NCI-H460 (cell line): ENCODE results near the gene C3orf20. TPM values are rescaled to one million over a fixed set of nuclear protein-coding genes. Genes with fewer than 3 reads are reported as not detected.

Experiments
- DNase-seq: peaks from one replicate; pipeline ENCODE4 v3.0.0-alpha.2; 2016; ENCODE audit warnings: low read depth; ENCODE audit errors: extremely low read depth
- total RNA-seq: library from RNA; depleted of rRNA; stranded (reverse); fragments of >200 nt; shearing (Covaris generic); gene quantifications from 2 replicates; pipeline ENCODE4 v1.2.3, GENCODE V29; 2014

Gene C3orf20
- total RNA-seq, 1 experiment from 2014 or later: not detected

GRCh38 chr3:14689247-14689980 lies 14.5 kb downstream of the C3orf20 start:
- no peak for DNase-seq

DNA sequence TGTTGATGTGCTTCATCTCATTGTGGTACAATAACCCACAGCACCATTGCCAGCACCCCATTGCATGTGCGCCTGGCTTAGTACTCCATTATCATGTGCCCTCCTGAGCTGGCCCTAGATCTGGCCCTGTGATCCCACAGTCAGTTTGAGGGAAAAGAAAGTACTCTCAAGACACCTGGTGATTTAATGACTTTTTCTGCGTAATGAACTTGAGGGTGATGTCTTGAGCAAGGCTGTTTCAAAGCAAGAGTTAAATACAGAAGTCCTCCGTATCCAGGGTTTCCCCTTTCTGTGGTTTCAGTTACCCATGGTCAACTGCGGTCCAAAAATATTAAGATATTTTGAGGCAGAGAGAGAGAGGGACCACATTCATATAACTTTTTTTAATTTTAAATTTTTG lies 16.3 kb downstream of the C3orf20 start:
- DNase-seq: no peak

GRCh38 chr3:14691719-14692118 lies 16.8 kb downstream of the C3orf20 start:
- no peak for DNase-seq

GRCh38 chr3:14698601-14699244 lies 23.8 kb downstream of the C3orf20 start:
- no peak for DNase-seq

DNA sequence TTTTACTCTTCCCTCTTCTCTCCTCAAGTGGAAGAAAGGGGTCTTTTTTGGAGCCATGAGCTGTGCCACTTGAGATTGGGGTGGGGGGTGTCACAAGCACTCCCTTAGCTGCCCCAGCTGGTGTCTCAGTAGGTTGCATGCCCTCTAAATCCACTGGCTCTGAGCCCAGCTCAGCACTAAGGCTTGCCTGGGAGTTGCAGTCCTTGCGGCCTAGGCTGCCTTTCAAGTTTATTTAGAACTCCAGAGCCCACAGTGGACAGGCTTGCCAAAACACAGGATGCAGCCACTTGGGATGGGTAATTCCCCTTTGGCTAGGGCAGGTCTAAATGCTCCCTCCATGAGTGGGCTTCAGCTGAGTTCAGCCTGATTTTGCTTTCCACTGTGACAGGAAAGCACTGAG lies 24.7 kb downstream of the C3orf20 start:
- DNase-seq: no peak

- no peak for DNase-seq
Measured at GRCh38 chr3:14700891-14701290, 25.9 kb downstream of the C3orf20 start.

- DNase-seq: no peak
Measured at GRCh38 chr3:14701676-14702075, 26.7 kb downstream of the C3orf20 start.

DNA sequence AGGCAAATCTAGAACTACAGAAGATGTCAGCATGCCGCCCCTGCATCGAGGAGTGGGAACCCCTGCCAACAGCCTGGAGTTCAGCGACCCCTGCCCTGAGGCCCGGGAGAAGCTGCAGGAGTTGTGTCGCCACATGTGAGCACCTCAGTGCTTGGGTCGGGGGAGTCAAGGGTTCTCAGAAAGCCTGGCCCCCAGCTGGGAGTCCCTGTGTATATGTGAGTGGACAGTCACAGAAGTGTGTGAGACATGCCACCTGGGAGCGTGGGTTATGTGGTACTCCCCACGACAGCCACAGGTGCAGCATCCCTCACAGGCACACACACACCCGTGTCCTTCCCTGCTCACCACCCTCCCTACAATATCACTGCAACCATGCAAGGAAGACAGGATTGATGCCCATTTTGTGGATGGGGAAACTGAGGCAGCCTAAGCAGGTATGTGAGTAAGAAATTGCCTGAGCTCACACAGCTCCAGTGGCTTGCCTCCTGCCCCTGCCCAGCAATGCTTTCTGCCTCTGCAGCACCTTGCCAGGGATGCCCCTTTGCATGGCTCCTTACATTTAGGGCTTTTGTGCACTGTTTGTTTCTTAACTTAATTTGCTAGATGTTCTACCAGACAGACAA lies 28.3 kb downstream of the C3orf20 start:
- DNase-seq: no peak

DNA sequence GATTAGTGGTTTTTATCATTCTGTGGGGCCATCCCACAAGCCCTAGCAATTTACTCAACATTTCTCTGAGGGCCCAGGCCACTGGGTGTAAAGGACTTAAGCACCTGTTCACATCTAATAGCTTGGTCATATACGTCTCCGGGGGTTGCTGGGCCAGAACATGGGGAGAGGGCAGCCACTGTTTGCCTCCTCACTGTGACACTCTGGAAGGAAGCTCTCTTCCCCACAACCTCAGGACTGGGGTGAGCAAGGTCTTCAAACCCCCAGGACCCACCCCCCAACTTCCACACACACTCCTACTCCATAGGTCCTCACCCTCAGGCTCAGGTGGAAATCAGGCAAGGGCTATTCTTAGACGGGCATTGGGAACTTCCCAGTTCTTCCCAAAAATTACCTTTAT lies 28.9 kb downstream of the C3orf20 start:
- no peak for DNase-seq

DNA sequence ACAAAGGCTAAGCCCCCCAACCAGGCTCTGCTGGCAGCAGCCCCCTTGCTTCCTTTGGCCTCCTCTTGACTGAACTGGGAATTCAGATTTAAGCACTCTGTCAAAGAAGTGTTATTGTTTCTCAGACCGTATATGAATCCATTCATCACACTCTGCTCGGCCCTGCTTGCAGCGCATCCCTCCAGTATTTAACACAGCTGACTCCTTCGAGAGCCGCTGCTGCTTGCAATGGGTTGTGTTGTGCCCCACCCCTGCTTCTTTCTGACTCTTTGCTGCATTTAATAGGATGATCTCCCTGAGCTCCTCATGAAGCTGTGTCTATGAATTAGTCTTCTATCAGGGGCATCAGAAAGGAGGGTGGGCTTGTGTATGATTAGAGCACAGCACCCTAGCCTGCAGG lies 31.2 kb downstream of the C3orf20 start:
- no peak for DNase-seq

DNA sequence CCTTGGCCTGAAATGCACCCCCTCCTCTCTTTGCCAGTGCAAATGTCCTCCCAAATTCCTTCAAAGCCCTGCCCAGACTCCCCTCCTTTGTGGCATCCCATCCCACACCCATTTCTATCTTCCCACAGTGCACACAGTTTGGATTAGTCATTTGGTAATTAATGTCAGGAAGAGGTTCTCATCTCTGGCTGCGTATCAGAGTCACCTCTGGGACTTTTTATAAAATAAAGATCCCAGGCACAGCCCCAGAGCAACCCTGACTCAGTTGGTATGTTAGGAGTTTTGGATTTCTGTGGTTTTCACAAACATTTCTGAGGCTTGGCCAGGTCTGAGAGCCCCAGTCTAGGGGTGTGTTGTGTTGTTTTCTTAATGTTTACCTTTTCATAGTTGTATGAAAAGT lies 41.6 kb downstream of the C3orf20 start:
- no peak for DNase-seq

DNA sequence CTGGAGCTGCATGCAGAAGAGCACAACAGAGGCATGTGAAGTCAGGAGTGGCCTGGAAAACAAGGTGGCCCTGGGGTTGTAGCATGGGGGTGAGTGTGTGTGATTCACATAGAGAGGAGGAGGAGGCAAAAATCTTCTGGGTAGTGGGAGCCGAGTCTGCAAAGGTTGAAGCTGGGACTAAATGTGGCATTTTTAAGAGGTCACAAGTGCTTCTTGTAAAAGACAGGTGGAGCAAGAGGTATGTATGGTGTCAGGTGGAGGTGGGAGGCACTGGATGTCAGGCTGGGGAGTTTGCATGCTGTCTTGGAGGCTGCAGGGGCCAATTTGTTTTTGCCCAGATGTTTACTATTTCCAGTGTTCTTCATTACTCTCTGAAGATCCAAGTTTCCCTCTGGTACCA lies 42.4 kb downstream of the C3orf20 start:
- no peak for DNase-seq

- no peak for DNase-seq
Measured at GRCh38 chr3:14718539-14718938, 43.6 kb downstream of the C3orf20 start.

GRCh38 chr3:14719006-14719405 lies 44.1 kb downstream of the C3orf20 start:
- no peak for DNase-seq

GRCh38 chr3:14721126-14721864 lies 46.4 kb downstream of the C3orf20 start:
- DNase-seq: no peak

DNA sequence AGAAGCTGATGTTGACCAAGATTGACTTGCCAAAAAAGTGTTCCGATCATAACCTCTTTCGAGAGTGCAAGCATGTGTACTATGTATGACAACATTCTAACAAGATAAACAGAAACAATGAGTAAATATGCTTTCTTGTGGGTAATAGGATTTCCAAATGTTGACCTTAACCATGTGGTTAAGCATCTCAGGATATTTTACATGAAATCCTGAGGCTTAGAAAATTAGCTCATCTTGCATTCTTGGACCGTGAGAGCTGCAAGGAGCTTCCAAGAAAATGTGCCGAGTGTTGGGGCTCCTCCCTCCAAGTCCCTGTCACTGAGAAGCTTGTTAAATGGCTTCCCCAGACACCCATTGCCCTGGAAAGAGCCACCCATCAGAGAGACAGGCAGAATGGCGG lies 50.1 kb downstream of the C3orf20 start:
- DNase-seq: no peak

- DNase-seq: no peak
Measured at GRCh38 chr3:14725564-14726440, 50.9 kb downstream of the C3orf20 start.

GRCh38 chr3:14726441-14726780 lies 51.5 kb downstream of the C3orf20 start:
- DNase-seq: no peak

- no peak for DNase-seq
Measured at GRCh38 chr3:14728113-14728512, 53.2 kb downstream of the C3orf20 start.

DNA sequence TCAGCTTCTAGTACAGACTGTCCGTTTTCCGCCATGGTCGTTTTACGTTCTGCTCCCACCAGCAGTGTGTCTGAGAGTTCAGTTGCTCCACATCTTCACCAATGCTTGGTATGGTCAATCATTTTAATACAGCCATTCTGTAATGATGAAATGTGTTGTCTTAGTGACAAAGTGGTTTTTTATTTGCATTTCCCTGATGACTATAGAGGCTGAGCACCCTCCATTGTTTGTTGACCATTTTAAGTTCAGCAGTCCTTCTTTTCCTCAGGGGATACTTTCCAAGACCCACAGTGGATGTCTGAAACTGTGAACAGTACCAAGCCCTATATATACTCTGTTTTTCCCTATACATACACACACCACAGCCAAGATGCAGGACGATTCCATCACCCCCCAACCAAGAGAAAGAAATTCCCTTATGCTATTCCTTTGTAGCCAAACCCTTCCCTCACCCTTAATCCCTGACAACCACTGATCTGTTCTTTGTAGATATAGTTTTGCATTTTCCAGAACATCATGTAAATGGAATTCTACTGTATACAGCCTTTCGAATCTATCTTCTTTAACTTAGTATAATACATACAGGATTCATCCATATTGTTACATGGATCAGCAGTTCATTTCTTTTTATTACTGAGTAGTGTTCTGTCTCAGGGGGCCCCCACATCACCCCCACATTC lies 55.9 kb downstream of the C3orf20 start:
- DNase-seq: no peak
